Calu3 (cell line): ENCODE measurements around the gene TRIM28. TPM values are rescaled to one million over a fixed set of nuclear protein-coding genes. Genes with fewer than 3 reads are reported as not detected.

Source experiments
- BruUV-seq: library from RNA; stranded (reverse); fragments of 400-500 nt; replicated peaks from 2 replicates; lab custom pipeline; 2021; lab: Mats Ljungman, UMichigan
- CTCF ChIA-PET: fragments of 300-600 bp; sonication (Branson Sonifier 250); formaldehyde crosslinking; loops from one replicate; lab custom pipeline; 2022; ENCODE audit warnings: antibody characterized with exemption; lab: Charles Lee
- DNase-seq: peaks from one replicate; pipeline ENCODE4 v3.0.0; 2022
- H3K27ac Mint-ChIP-seq: one replicate; pipeline ENCODE4 v1.8.0; 2022; ENCODE audit warnings: mixed read lengths; ENCODE audit not compliant: unreplicated experiment
- H3K27me3 Mint-ChIP-seq: one replicate; pipeline ENCODE4 v1.8.0; 2022; ENCODE audit warnings: mixed read lengths; ENCODE audit not compliant: unreplicated experiment
- H3K36me3 Mint-ChIP-seq: one replicate; pipeline ENCODE4 v1.8.0; 2022; ENCODE audit warnings: mild to moderate bottlenecking, moderate library complexity, mixed read lengths; ENCODE audit not compliant: insufficient read depth, unreplicated experiment
- H3K4me1 Mint-ChIP-seq: one replicate; pipeline ENCODE4 v1.8.0; 2022; ENCODE audit warnings: mild to moderate bottlenecking, low read depth, mixed read lengths; ENCODE audit not compliant: unreplicated experiment
- H3K4me3 Mint-ChIP-seq: one replicate; pipeline ENCODE4 v1.8.0; 2022; ENCODE audit warnings: mild to moderate bottlenecking, low read depth, moderate library complexity, mixed read lengths; ENCODE audit not compliant: unreplicated experiment
- H3K9me3 Mint-ChIP-seq: one replicate; pipeline ENCODE4 v1.8.0; 2022; ENCODE audit warnings: low read depth, mixed read lengths; ENCODE audit not compliant: unreplicated experiment
- CTCF ChIP-seq: fragments of 200-600 bp; IDR thresholded peaks from one replicate; pipeline ENCODE4 v1.8.0; 2022; ENCODE audit warnings: antibody characterized with exemption; ENCODE audit not compliant: unreplicated experiment
- intact Hi-C: fragments of 100-400 bp; cut with micrococcal nuclease; formaldehyde crosslinking; loops from one replicate; pipeline ENCODE4 v1.10.0; 2022; ENCODE audit not compliant: unreplicated experiment
- total RNA-seq: library from RNA; stranded (reverse); gene quantifications from 2 replicates; pipeline ENCODE4 v1.2.3, GENCODE V29; 2022

The TRIM28 gene
- total RNA-seq, 1 experiment from 2014 or later, result 582 TPM

DNA sequence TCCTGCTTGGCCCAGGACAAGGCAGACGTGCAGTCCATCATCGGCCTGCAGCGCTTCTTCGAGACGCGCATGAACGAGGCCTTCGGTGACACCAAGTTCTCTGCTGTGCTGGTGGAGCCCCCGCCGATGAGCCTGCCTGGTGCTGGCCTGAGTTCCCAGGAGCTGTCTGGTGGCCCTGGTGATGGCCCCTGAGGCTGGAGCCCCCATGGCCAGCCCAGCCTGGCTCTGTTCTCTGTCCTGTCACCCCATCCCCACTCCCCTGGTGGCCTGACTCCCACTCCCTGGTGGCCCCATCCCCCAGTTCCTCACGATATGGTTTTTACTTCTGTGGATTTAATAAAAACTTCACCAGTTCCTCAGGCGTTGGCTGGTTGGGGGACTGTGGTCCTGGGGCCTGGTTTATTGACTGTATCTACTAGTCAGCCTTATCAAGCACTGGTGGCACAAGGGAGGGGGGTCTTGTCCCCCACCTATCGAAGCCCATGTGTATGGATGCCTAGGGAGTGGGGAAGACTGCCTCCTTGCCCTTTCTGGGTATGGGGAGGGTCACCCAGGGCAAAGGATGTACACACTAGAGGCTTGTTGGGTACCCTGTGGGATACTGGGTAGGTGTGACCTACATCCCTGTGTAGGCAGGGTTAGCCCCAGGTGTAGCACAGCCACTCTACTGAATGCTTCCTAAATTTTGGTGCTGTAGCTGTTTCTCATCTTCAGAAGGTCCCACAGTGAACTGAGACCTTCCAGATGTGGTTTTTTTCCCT is 6.7 kb downstream of the TRIM28 start:
- peaks cover 88% of the 10 kb centered on the region for H3K36me3 Mint-ChIP-seq

GRCh38 chr19:58551123-58551497 is 7.2 kb downstream of the TRIM28 start:
- Mint-ChIP-seq H3K4me1 (peaks cover 25% of the 10 kb centered on the region), H3K27ac (no peak overlapping the region), H3K36me3 (peaks cover 87% of the 10 kb centered on the region), H3K9me3 (no peaks in the 10 kb centered on the region), H3K27me3 (no peaks in the 10 kb centered on the region), H3K4me3 (no peak overlapping the region)
- intact Hi-C loops, result no loop called here
- no TSS peak for BruUV-seq
- CTCF ChIA-PET, result interaction anchor here (0.6 kb wide), 1 partner anchor 457 kb away, joined by 3 read pairs; no protein-coding TSS in a partner anchor
- TF ChIP-seq CTCF, result no peak
- no peak for DNase-seq

More for the DNA sequence above, 6.7 kb downstream of the TRIM28 start:
- CTCF ChIA-PET, result no interaction called here
- intact Hi-C loops, result no loop called here
- Mint-ChIP-seq H3K27ac (no peak overlapping the region), H3K4me1 (peaks cover 29% of the 10 kb centered on the region), H3K4me3 (no peak overlapping the region), H3K9me3 (no peaks in the 10 kb centered on the region), H3K27me3 (no peaks in the 10 kb centered on the region)
- no peak for DNase-seq
- no peak for TF ChIP-seq CTCF
- no TSS peak for BruUV-seq

GRCh38 chr19:58551577-58552471 is 8.0 kb downstream of the TRIM28 start:
- H3K36me3 Mint-ChIP-seq, result peaks cover 87% of the 10 kb centered on the region

More at GRCh38 chr19:58551577-58552471, 8.0 kb downstream of the TRIM28 start:
- CTCF ChIA-PET, result interaction anchor here (0.6 kb wide), 1 partner anchor 458 kb away, joined by 3 read pairs; no protein-coding TSS in a partner anchor
- no peak for TF ChIP-seq CTCF
- intact Hi-C loops, result no loop called here
- TSS peak; percentile 48 for BruUV-seq
- Mint-ChIP-seq H3K9me3 (no peaks in the 10 kb centered on the region), H3K27ac (peak overlapping the region; percentile 17), H3K4me3 (no peak overlapping the region), H3K4me1 (peaks cover 25% of the 10 kb centered on the region), H3K27me3 (no peaks in the 10 kb centered on the region)
- no peak for DNase-seq
